Measurements from ENCODE around the gene NT5M.

GRCh38 chr17:17341452-17341851, 38.3 kb downstream of the NT5M start:
- TF ChIP-seq GABPA (IDR thresholded peaks at IDR 0.05; ENCODE audit: low read depth) = no peak
- no peak for TF ChIP-seq POLR2AphosphoS5 (IDR thresholded peaks at IDR 0.05; ENCODE audit: low read depth)
- TF ChIP-seq, protein P1, sequence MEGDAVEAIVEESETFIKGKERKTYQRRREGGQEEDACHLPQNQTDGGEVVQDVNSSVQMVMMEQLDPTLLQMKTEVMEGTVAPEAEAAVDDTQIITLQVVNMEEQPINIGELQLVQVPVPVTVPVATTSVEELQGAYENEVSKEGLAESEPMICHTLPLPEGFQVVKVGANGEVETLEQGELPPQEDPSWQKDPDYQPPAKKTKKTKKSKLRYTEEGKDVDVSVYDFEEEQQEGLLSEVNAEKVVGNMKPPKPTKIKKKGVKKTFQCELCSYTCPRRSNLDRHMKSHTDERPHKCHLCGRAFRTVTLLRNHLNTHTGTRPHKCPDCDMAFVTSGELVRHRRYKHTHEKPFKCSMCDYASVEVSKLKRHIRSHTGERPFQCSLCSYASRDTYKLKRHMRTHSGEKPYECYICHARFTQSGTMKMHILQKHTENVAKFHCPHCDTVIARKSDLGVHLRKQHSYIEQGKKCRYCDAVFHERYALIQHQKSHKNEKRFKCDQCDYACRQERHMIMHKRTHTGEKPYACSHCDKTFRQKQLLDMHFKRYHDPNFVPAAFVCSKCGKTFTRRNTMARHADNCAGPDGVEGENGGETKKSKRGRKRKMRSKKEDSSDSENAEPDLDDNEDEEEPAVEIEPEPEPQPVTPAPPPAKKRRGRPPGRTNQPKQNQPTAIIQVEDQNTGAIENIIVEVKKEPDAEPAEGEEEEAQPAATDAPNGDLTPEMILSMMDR (IDR thresholded peaks at IDR 0.05; ENCODE audit: insufficient read depth, low read length) = no peak
- TF ChIP-seq REST (IDR thresholded peaks at IDR 0.05; ENCODE audit: insufficient replicate concordance, low read depth) = no peak

Data from HL-60 (cell line).